HepG2 (cell line): ENCODE measurements around the gene RBM12. TPM values are rescaled to one million over a fixed set of nuclear protein-coding genes. Genes with fewer than 3 reads are reported as not detected.

Experiments used
- CC2D1A ChIP-seq: sonication (generic); formaldehyde crosslinking; IDR thresholded peaks from 2 replicates; pipeline ENCODE4 v1.8.1; 2023; ENCODE audit warnings: mild to moderate bottlenecking, missing genetic modification reagents
- ELF4 ChIP-seq: sonication (generic); formaldehyde crosslinking; IDR thresholded peaks from 2 replicates; pipeline ENCODE4 v1.5.0; 2020; ENCODE audit warnings: missing genetic modification reagents, mild to moderate bottlenecking, moderate library complexity, borderline replicate concordance
- MED8 ChIP-seq: sonication (generic); formaldehyde crosslinking; IDR thresholded peaks from 2 replicates; pipeline ENCODE4 v1.8.1; 2023; ENCODE audit warnings: mild to moderate bottlenecking, missing genetic modification reagents; ENCODE audit not compliant: insufficient replicate concordance
- MIXL1 ChIP-seq: IDR thresholded peaks from 2 replicates; pipeline ENCODE4 v1.6.1; 2016
- MLXIP ChIP-seq: sonication (generic); formaldehyde crosslinking; IDR thresholded peaks from 2 replicates; pipeline ENCODE4 v1.9.0; 2021; ENCODE audit warnings: missing genetic modification reagents, borderline replicate concordance
- PAF1 ChIP-seq: IDR thresholded peaks from 2 replicates; pipeline ENCODE4 v1.6.1; 2016; ENCODE audit warnings: missing genetic modification reagents, missing compliant biosample characterization
- POLR2G ChIP-seq: fragments of 200-400 bp; formaldehyde crosslinking; IDR thresholded peaks from 2 replicates; pipeline ENCODE4 v1.6.1; 2018; ENCODE audit warnings: mild to moderate bottlenecking, low read depth, low read length, moderate library complexity
- RAD21 ChIP-seq: fragments of 450-650 bp; formaldehyde crosslinking; IDR thresholded peaks from 2 replicates; pipeline ENCODE4 v1.5.0; 2020; ENCODE audit warnings: mild to moderate bottlenecking
- RBFOX2 ChIP-seq: fragments of 200-400 bp; formaldehyde crosslinking; IDR thresholded peaks from 2 replicates; pipeline ENCODE4 v1.6.1; 2017; ENCODE audit warnings: low read depth, mild to moderate bottlenecking, low read length
- RXRB ChIP-seq: IDR thresholded peaks from 2 replicates; pipeline ENCODE4 v1.6.1; 2016; ENCODE audit warnings: borderline replicate concordance, missing genetic modification reagents, missing compliant biosample characterization
- SALL1 ChIP-seq: sonication (generic); formaldehyde crosslinking; IDR thresholded peaks from 2 replicates; pipeline ENCODE4 v1.8.0; 2022; ENCODE audit warnings: mild to moderate bottlenecking, missing genetic modification reagents
- SIX1 ChIP-seq: sonication (generic); formaldehyde crosslinking; IDR thresholded peaks from 2 replicates; pipeline ENCODE4 v1.4.0; 2020; ENCODE audit warnings: missing genetic modification reagents, borderline replicate concordance
- THAP11 ChIP-seq: IDR thresholded peaks from 2 replicates; pipeline ENCODE4 v1.6.1; 2016; ENCODE audit warnings: missing biosample characterization, missing genetic modification reagents
- ZNF138 ChIP-seq: sonication (generic); formaldehyde crosslinking; IDR thresholded peaks from 2 replicates; pipeline ENCODE4 v1.5.0; 2020; ENCODE audit warnings: mild to moderate bottlenecking, low read depth, missing genetic modification reagents
- ZNF280D ChIP-seq: sonication (generic); formaldehyde crosslinking; IDR thresholded peaks from 2 replicates; pipeline ENCODE4 v1.5.1; 2020; ENCODE audit warnings: mild to moderate bottlenecking, missing genetic modification reagents
- ZNF556 ChIP-seq: sonication (generic); formaldehyde crosslinking; IDR thresholded peaks from 2 replicates; pipeline ENCODE4 v1.4.0; 2020; ENCODE audit warnings: mild to moderate bottlenecking, missing genetic modification reagents, borderline replicate concordance
- ZSCAN25 ChIP-seq: sonication (generic); formaldehyde crosslinking; IDR thresholded peaks from 2 replicates; pipeline ENCODE4 v1.8.0; 2022; ENCODE audit warnings: mild to moderate bottlenecking, missing genetic modification reagents
- polyA plus RNA-seq, 8 experiments: library from polyadenylated mRNA; depleted of rRNA in 3 of 8; stranded (reverse) in 7 of 8; unstranded in 1 of 8; fragments of >200 nt; fragmentation: Illumina TruSeq in 4 of 8; extraction: Trizol in 4 of 8; gene quantifications; 2 replicates each; pipeline versions ENCODE4 v1.2.1 to v1.2.3, GENCODE V29; 2011 to 2016; ENCODE audit warnings: low read depth in 4 of 8, missing spikeins in 1 of 8, mixed read lengths in 1 of 8; ENCODE audit not compliant: insufficient read depth in 1 of 8
- total RNA-seq, 5 experiments: library from RNA; depleted of rRNA; stranded (reverse); fragments of >200 nt; fragmentation: Illumina TruSeq; extraction: Trizol; gene quantifications; 2 replicates each; pipeline ENCODE4 v1.2.3, GENCODE V29; 2016; ENCODE audit warnings: low read depth in 1 of 5

RBM12 gene
- total and polyA plus RNA-seq, 2 of the 13 experiments (the other 11 are each of a cell fraction or from before 2014, with no cell fraction given), result 97.9 to 104 TPM

- peak; percentile 10; the same call in 1 of the 2 replicates for TF ChIP-seq SALL1 (CRISPR knock-in tag)
- TF ChIP-seq ZNF556, result peak; percentile 6; the same call in 1 of the 2 replicates
- peak; percentile 57; the same call in 1 of the 2 replicates for TF ChIP-seq SIX1 (CRISPR knock-in tag)
- no peak for TF ChIP-seq CC2D1A (CRISPR knock-in tag)
- TF ChIP-seq MED8 (CRISPR knock-in tag), result peak; percentile 36
- TF ChIP-seq ZNF280D (CRISPR knock-in tag), result no peak
- no peak for TF ChIP-seq MLXIP
- peak; percentile 58; the same call in 1 of the 2 replicates for TF ChIP-seq ELF4 (CRISPR knock-in tag)
- TF ChIP-seq RBFOX2, result peak; percentile 43
- TF ChIP-seq MIXL1 (CRISPR knock-in tag), result peak; percentile 28
- TF ChIP-seq THAP11, result 0 out of 2 replicates have a peak, but pooled peaks have one; percentile 13
- 0 out of 2 replicates have a peak, but pooled peaks have one; percentile 32 for TF ChIP-seq RAD21 (CRISPR knock-in tag)
- TF ChIP-seq PAF1 (CRISPR knock-in tag), result peak; percentile 30; the same call in 1 of the 2 replicates
- TF ChIP-seq POLR2G, result peak; percentile 60
- peak; percentile 19; the same call in 1 of the 2 replicates for TF ChIP-seq RXRB
- peak; percentile 65; the same call in 1 of the 2 replicates for TF ChIP-seq ZNF138 (CRISPR knock-in tag)
- TF ChIP-seq ZSCAN25 (CRISPR knock-in tag), result 0 out of 2 replicates have a peak, but pooled peaks have one; percentile 13
Measured at GRCh38 chr20:35700625-35701148, 36.0 kb upstream of the RBM12 start (continued).
